H7 (cell line): Measurements from ENCODE around the gene FLOT1. TPM values are rescaled to one million over a fixed set of nuclear protein-coding genes. Genes with fewer than 3 reads are reported as not detected.

ENCODE experiments used
- DNase-seq: peaks from one replicate; pipeline ENCODE4 v3.0.0; 2012
- H3K27me3 ChIP-seq: 2 replicates; pipeline ENCODE4 v1.6.0; 2011; ENCODE audit warnings: mild to moderate bottlenecking, low read length; ENCODE audit not compliant: control insufficient read depth, insufficient read depth
- H3K36me3 ChIP-seq: replicated peaks from 2 replicates; pipeline ENCODE4 v1.5.1; 2011; ENCODE audit warnings: low read length; ENCODE audit not compliant: control insufficient read depth, insufficient read depth
- H3K4me3 ChIP-seq: 2 replicates; pipeline ENCODE4 v1.5.1; 2011; ENCODE audit warnings: low read depth, mild to moderate bottlenecking, control low read depth, low read length, moderate library complexity; ENCODE audit not compliant: insufficient read depth
- total RNA-seq: library from RNA; depleted of rRNA; stranded (reverse); fragments of >200 nt; shearing (Covaris generic); gene quantifications from 2 replicates; pipeline ENCODE4 v1.2.3, GENCODE V29; 2014

Gene FLOT1
- total RNA-seq, 1 experiment from 2014 or later = 140 TPM

DNA sequence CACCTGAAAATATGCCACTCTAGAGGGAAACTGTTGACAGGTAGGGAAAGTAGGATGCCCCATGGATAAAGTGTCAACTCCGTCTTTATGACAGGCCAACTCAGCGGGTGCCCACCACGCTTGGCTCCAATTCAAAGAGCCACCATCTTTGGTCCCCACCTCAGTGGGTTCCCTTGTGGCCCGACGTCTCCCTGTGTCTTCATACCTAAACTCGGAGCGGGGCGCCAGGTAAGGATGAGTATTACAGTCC is 25.7 kb downstream of the FLOT1 start:
- DNase-seq = no peak
- H3K27me3 ChIP-seq = no peaks in the 10 kb centered on the region
- peak overlapping the region; percentile 77 for H3K4me3 ChIP-seq
- peaks cover 24% of the 10 kb centered on the region for H3K36me3 ChIP-seq

- no peak for DNase-seq
- Histone ChIP-seq H3K36me3 (peaks cover 33% of the 10 kb centered on the region), H3K27me3 (no peaks in the 10 kb centered on the region), H3K4me3 (no peak overlapping the region)
These were observed 28.2 kb downstream of the FLOT1 start for GRCh38 chr6:30714263-30714662.

DNA sequence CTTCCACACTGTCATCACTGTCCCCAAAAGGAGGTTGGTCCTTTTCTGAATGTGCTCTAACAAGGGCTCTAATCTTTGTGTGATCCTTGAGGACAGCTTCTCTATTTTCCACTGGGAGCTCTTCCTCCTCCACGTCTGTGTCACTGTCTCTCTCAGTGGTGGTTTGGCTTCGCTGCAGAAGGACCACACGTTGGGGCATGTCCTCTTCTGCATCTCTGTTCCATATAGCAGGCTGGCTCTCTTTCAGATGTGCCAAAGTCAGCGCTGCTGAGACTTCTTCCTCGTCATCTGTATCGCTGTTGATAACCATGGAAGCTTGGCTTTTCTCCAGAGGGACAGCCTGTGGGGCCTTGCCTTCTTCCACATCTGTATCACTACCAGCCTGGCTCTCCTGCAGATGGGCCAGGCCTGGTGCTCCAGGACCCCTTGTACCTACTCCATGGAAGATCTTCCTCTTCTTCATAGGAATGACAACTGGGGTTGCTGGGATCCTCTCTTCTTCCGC is 30.0 kb downstream of the FLOT1 start:
- no peaks in the 10 kb centered on the region for H3K27me3 ChIP-seq
- H3K4me3 ChIP-seq = no peak overlapping the region
- H3K36me3 ChIP-seq = peaks cover 33% of the 10 kb centered on the region
- no peak for DNase-seq

DNA sequence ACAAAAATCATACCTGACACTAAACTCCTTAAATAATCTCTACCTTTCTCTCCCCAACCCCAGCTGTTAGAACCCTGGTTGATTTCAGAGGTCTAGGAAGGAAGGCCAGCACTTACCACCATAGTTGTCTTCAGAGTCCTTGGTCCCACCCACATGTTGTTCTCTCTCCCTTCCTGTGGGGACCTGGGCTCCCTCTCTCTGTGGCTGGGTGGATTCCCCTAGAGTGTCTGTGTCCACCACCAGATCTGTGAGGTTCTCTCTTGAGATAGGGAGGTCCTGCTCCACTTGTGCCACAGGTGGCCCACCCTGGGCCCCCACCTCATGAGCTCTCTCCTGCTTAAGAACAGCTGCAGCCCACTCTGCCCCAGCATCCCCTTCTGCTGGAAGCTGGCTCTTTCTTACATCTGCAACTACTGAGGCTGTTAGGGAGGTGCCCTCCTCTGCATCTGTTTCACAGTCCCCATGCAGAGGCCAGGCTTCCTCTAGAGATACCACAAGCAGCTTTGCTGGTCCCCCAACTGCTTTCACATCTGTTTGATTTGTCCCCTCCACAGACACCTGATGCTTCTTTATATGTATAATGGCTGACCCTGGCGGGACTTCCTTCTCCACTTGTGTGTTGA is 30.6 kb downstream of the FLOT1 start:
- H3K36me3 ChIP-seq = peaks cover 33% of the 10 kb centered on the region

GRCh38 chr6:30709101-30709868 is 33.2 kb downstream of the FLOT1 start:
- Histone ChIP-seq H3K27me3 (no peaks in the 10 kb centered on the region), H3K36me3 (peaks cover 36% of the 10 kb centered on the region), H3K4me3 (no peak overlapping the region)
- no peak for DNase-seq

More for the DNA sequence above, 30.6 kb downstream of the FLOT1 start:
- H3K4me3 ChIP-seq = no peak overlapping the region
- no peaks in the 10 kb centered on the region for H3K27me3 ChIP-seq
- no peak for DNase-seq

DNA sequence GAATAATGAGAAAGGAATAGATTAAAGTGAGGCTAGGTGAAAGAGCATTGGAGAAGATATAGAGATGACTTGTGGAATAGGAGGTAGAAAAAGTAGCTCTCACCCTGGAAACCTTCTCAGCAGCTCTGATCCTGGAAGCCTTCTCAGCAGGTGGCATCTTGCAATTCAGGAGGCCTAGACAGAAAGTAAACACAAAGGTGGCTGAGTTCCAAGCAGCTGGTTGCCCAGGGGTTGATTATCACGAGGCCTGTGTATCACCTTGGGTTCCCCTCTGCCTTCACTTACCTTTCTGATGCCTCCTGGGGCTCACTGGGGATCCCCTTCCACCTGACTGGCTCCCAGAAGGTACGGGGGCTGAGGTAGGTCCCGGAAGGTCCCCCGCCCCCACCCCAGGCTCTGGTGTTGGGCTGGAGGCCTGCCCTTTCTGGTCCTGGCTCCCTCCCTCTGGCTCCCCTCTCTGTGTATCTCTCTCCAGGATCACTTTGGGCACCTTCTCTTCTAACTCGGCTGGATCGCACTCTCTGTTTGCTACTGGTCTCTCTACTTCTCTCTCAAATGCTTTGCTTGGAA is 35.1 kb downstream of the FLOT1 start:
- peaks cover 40% of the 10 kb centered on the region for H3K36me3 ChIP-seq

GRCh38 chr6:30705620-30706019 is 36.9 kb downstream of the FLOT1 start:
- DNase-seq = no peak
- H3K27me3 ChIP-seq = no peaks in the 10 kb centered on the region
- H3K36me3 ChIP-seq = peaks cover 24% of the 10 kb centered on the region
- H3K4me3 ChIP-seq = no peak overlapping the region

More for the DNA sequence above, 35.1 kb downstream of the FLOT1 start:
- no peaks in the 10 kb centered on the region for H3K27me3 ChIP-seq
- DNase-seq = no peak
- no peak overlapping the region for H3K4me3 ChIP-seq

DNA sequence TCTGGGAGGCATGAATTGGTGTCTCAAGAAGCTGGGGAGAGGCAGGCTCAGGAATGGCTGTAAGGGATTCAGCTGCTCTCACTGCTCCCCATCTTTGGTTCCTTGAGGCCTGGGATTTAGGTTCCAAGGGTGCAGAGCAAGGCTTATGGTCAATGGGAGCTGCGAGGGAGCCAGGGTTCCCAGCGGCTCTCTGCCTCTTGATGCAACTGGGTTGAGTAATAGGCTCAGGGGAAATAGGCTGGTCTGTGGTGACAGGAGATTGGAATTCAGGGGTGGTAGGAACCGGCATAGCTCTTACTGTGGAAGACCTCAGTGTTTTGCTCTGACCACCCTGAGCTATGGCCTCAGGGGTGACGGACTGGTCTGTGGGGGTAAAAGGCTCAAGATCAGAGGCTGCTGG is 38.7 kb downstream of the FLOT1 start:
- DNase-seq = no peak

GRCh38 chr6:30703011-30703410 is 39.5 kb downstream of the FLOT1 start:
- H3K36me3 ChIP-seq = peaks cover 26% of the 10 kb centered on the region
- H3K4me3 ChIP-seq = no peak overlapping the region
- no peaks in the 10 kb centered on the region for H3K27me3 ChIP-seq
- DNase-seq = no peak

More for the DNA sequence above, 38.7 kb downstream of the FLOT1 start:
- Histone ChIP-seq H3K4me3 (no peak overlapping the region), H3K36me3 (peaks cover 26% of the 10 kb centered on the region), H3K27me3 (no peaks in the 10 kb centered on the region)

DNA sequence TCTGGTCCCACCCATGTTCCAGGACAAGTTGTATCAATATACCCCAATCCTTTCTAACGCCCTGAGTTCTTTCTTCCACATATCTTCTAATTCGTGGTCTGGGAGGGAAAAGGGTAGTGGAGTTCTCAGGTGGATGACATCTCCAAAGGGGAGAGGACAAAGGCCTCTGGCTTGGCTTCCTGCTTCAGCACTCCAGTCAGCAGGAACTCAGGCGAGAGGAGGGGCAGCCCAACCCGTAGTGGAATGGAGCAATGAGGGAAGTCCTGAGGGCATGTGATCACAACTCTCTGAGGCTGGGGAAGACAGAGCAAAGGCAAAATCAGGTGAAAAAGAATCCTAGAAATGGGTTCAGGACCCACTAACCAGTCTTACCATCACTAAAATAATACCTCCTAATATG is 42.1 kb downstream of the FLOT1 start:
- DNase-seq = no peak
- H3K4me3 ChIP-seq = no peak overlapping the region
- H3K36me3 ChIP-seq = peaks cover 20% of the 10 kb centered on the region
- H3K27me3 ChIP-seq = no peaks in the 10 kb centered on the region

DNA sequence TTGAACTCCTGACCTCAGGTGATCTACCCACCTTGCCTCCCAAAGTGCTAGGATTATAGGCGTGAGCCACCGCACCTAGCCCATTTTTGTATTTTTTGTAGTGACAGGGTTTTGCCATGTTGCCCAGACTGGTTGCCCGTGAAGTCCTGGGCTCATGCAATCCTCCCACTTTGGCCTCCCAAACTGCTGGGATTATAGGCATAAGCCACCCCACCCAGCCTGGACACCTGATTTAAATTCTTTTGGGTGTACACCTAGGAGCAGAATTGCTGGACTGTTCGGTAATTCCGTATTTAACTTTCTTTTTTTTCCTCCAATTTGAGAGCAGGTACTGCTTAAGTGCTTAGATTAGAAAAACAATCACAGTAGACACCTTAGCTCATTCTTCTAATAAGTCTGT is 46.1 kb downstream of the FLOT1 start:
- H3K27me3 ChIP-seq = no peaks in the 10 kb centered on the region
- no peak overlapping the region for H3K4me3 ChIP-seq
- no peak for DNase-seq
- H3K36me3 ChIP-seq = peaks cover 3% of the 10 kb centered on the region; the same call in 1 of the 2 replicates

DNA sequence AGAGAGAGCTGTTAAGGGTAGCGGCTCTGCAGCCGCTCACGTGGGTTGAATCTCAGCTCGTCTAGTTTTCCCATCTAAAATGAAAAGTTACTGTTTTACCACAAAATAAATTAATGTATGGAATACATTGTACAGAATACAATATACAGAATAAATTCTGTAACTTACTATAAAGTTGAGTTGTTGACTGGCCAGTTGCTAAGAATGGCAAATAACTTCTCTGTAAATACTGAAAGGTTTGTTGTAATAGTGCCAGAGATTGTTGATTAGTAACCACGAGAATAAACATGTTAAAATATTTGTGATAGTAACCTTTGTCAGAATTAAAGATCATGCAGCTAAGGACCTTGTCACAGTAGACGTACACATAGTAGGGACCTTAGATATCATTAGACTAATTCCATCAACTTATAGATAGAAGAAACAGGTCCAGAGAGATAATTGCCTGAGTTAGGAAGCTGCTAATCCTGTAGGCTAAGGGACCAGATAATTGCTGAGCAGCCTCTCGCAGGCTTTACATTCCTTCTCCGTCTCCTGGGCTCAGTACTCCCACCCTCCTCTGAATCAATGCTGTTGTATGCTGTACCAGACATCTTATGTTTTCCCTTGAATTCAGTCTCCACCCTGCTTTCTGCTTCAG is 51.2 kb downstream of the FLOT1 start:
- no peaks in the 10 kb centered on the region for H3K36me3 ChIP-seq
- DNase-seq = peak; percentile 64
- H3K27me3 ChIP-seq = no peaks in the 10 kb centered on the region
- H3K4me3 ChIP-seq = peak overlapping the region; percentile 52

DNA sequence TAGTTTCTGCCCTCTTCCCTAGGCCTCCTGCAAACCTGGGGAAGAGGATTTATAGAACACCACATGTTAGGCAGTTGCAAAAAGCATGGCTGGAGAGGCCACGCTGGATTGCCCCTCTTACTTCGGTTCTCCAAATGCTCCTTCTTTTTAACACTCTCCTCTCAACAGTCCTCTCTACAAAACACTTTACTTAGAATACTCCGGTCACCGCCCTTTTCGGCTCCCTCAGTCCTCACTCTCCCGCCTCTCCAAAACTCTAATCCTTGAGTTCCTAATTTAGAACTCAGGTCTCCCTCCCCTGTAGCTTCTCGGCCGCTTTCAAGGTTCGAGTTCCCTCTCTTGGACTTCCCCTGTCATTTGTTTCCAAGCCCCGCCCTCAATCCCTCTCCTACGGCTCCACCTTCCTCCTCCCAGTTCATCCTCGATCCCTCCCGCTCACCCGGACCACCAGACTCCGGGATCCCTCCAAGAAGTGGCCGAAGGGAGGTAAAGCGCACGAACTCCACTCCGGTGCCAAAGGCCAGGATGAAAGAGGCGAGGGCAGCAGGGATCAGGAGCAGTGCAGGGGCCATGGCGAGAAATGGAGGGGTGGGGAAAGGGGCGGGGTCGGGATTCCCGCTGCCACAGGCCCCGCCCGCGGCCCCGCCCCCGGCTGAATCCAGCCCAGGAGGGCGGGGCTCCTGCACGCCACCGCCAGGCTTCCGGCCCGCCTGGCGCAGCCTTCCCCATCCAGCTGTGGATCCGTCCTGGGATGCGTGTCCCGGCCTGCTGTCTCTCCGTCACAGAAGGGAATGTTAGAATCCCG is 51.9 kb downstream of the FLOT1 start, which contains the start of gene NRM:
Gene NRM (minus strand): TSS at position 582 of the 805 bp plus-strand sequence. CDS start 10 bp downstream, at position 572.
- peak within 1 kb of the TSS; percentile 52 for H3K4me3 ChIP-seq
- peak; percentile 97 for DNase-seq
- no peaks in the 10 kb centered on the region for H3K36me3 ChIP-seq
- H3K27me3 ChIP-seq = no peaks in the 10 kb centered on the region

- Histone ChIP-seq H3K4me3 (peak overlapping the region; percentile 52), H3K27me3 (no peaks in the 10 kb centered on the region)
- no peak for DNase-seq
These were observed 52.5 kb downstream of the FLOT1 start for GRCh38 chr6:30689985-30690384.

More at GRCh38 chr6:30689985-30690384, 52.5 kb downstream of the FLOT1 start:
- H3K36me3 ChIP-seq = no peaks in the 10 kb centered on the region
